IPS DF 19.7 (cell line): Measurements from ENCODE around the gene GSTM4.
A peak's percentile ranks its signal among the peaks of the same experiment; 100 is the strongest.
"Not testable (repeated sequence)": the region's sequence is repeated elsewhere in the genome, so short reads cannot be mapped to it uniquely, and the experiment has no call there.

Experiments
- DNase-seq: peaks from one replicate; pipeline ENCODE4 v3.0.0-alpha.2; 2013; ENCODE audit warnings: low read depth, low spot score

Gene GSTM4

DNA sequence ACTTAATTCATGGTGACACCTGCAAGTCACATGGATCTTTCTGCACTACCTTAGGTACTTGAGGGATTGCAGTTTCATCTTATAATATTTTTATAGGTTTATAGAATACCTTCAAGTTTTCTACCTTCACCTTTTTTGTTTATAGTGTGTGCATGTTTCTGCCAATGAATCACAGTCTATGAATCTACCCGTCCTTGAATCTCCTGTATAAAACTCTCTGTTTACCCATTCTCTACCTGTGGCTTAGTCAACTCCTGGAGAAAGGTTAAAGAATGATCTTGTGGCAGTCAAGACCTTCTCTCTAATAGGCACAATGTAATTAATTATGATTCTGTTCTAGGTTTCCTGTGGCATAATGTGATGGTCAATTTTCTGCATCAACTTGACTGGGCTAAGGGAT is 8.8 kb downstream of the GSTM4 start:
- DNase-seq, result no peak

DNA sequence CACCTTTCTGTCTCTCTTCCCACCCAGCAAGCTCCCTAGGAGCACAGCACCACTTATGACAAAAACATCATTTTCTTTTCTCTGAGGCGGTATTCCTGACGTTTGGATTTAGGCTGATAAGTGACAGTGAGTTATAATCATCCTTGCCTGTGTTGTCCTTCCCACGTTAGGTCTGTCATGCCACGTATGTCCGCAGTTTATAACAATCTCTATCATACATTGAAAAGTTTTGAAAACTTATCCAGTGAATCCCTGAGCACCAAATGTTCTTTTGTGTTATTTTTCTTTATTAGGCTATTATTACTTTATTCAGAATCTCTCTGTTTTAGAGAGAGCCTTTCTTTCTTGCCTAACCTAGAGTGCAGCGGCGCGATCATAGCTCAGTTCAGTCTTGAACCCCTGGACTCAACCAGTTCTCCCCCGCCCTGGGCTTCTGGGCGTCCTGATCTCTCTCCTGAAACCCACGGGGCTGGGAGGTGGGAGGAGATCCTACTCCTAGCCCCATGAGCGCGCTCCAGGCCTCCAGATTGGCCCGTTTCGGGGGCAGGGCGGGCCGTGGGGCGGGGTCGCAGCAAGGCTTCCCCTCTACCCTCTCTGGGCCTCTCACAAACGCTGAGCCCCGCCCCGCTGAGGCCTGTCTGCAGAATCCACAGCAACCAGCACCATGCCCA is 11.7 kb downstream of the GSTM4 start, which contains the start of gene GSTM2:
TSS of gene GSTM2 (plus strand) at position 606 of the 671 bp plus-strand sequence. CDS start at position 665, 59 bp downstream.
- DNase-seq, result peak; percentile 69

DNA sequence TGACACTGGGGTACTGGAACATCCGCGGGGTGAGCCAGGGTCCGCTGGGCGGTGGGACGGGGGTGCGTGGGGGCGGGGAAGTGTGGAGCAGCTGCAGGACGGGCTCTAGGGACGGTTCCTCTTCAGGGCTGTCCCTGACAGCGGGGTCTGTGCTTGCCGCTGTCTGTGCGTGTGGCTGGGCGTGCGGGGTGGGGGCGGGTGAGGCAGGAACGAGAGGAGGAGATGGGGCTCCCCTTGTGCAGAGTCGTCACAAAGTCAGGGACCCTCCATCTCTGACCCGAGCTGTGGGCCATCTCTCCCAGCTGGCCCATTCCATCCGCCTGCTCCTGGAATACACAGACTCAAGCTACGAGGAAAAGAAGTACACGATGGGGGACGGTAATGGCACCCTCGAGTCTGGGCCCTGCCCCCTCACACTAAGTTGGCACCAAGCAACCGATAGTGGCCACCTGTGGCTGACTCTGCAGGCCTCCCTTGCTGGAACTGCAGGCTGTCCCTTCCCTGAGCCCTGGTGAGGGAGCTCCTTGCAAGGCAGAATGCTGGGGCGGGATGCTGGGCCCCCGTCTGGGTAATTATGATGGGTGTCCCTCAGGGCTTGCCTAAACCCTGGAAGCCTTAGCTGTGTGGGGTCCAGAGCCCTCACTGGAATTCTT is 12.3 kb downstream of the GSTM4 start:
- DNase-seq, result no peak

DNA sequence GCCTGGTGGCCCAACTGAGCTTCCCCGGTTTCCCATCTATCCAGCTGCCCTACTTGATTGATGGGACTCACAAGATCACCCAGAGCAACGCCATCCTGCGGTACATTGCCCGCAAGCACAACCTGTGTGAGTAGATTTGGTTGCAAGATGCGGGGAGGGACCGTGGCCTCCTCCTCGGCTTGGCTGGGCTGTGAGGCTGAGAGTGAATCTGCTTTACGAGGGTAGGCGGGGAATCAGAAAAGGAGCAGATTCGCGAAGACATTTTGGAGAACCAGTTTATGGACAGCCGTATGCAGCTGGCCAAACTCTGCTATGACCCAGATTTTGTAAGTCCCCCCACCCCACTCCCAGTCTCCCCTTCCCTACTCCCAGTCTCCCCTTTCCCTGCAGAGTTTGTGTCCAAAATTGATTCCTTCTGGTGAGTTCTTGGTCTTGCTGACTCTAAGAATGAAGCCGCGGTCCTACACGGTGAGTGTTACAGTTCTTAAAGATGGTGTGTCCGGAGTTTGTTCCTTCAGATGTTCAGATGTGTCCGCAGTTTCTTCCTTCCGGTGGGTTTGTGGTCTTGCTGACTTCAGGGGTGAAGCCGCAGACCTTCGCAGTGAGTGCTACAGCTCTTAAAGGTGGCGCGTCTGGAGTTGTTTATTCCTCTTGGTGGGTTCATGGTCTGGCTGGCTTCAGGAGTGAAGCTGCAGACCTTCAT is 13.5 kb downstream of the GSTM4 start:
- DNase-seq, result no peak

DNA sequence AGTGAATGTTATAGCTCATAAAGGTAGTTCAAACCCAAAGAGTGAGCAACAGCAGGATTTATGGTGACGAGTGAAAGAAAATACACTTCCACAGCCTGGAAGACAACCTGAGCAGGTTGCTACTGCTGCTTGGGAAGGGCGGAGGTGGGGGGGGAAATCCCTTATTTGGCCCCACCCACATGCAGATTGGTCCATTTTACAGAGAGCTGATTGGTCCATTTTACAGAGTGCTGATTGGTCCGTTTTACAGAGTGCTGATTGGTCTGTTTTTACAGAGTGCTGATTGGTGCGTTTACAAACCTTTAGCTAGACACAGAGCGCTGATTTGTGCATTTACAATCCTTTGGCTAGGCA is 14.0 kb downstream of the GSTM4 start:
- DNase-seq, result not testable (repeated sequence)

DNA sequence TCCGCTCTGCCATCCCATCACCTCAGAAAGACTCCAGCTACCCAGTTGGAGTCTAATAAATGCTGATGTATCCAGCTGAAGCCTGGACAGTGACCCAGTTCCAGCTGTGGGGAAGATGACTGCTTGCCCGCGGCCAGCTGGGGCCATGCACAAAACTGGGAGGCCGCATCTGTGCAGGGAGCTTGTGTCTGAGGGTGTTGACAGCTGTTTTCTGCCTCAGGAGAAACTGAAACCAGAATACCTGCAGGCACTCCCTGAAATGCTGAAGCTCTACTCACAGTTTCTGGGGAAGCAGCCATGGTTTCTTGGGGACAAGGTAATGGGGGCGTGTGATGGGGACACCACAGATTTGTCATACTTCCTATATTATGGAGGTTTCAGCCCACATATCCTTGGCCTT is 15.2 kb downstream of the GSTM4 start:
- DNase-seq, result no peak

DNA sequence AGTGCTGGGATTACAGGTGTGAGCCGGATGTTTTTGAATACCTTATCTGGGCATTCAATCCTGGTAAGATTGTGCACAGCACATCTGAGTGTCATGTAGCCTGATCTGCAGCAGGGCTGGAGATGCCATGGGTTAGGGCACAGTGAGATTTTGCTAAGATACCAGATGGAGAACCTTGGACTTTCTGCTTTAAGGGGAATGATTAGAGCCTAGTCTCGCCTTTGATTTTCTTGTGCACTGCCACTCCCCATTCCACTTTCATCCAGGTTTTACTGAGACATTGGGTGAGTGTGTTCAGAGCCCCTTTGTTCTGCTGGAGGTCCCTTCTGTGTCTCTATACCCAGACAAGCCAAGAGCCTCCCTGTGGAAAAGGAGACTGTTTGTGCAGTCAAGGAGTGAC is 18.0 kb downstream of the GSTM4 start:
- not testable (repeated sequence) for DNase-seq

DNA sequence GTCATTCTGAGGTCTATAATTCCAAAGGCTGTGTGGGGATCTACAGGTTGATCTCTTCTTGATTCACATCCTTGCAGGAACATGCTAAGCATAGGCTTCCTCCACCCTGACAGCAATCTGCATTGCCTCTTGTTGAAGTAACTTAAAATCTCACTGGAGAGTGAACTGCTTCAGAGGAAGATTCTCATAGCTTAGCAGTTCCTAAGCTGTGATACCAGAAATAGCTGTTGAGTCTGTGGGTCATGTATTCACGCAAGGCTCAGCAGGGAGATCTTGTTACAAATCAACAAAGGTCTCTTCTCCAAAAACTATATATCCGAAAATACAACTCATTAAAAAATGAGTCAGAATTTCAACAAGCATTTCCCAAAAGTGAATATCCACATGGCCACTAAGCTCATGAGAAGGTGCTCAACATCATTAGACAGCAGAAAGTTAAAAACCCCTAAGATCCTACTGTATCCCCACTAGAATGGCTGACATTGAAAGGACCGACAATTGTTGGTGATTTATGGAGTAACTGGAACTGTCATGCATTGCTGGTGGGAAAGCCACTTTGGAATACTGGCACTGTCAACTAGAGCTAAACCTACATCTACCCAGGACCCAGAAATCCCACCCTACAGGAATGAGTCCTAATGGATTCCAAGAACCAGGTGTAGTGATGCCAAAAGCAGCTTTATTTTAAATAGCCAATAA is 20.9 kb downstream of the GSTM4 start:
- not testable (repeated sequence) for DNase-seq

DNA sequence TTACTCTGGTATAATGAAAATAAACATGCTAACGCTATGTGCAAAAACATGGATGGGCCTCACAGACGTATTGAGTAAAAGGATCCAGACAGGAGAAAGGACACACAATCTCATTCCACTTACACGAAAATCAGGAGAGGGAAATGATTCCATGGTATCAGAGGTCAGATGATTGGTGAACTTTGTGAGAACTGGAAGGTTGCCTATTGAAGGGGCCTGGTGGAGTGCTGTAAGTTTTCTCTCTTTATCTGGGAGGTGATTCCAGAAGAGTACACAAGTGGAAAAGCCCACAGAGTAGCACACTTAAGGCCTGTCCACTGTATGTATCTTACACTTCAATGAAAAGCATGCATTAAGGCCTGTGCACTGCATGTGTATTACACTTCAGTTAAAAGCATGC is 21.6 kb downstream of the GSTM4 start:
- DNase-seq, result no peak

DNA sequence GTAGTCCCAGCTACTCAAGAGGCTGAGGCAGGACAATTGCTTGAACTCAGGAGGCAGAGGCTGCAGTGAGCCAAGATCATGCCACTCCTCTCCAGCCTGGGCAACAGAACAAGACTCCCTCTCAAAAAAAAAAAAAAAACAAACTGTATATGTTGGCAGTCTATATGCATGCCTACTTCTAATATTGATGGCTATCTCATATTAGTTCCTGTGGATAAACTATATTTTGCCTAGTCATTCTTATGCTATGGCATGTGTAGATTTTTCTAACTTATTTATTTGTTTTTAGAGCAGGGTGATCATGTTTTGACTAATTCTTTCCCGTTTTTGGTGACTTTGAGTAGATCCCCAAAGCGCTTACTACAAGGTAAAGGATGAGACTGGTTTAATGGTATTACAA is 22.7 kb downstream of the GSTM4 start:
- not testable (repeated sequence) for DNase-seq

DNA sequence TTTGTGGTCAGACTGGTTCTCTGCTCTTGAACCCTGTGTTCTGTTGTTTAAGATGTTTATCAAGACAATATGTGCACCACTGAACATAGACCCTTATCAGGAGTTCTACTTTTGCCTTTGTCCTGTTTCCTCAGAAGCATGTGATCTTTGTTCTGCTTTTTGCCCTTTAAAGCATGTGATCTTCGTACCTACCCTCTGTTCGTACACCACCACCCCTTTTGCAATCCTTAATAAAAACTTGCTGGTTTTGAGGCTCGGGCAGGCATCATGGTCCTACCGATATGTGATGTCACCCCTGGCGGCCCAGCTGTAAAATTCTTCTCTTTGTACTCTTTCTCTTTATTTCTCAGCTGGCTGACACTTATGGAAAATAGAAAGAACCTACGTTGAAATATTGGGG is 28.9 kb downstream of the GSTM4 start:
- not testable (repeated sequence) for DNase-seq

DNA sequence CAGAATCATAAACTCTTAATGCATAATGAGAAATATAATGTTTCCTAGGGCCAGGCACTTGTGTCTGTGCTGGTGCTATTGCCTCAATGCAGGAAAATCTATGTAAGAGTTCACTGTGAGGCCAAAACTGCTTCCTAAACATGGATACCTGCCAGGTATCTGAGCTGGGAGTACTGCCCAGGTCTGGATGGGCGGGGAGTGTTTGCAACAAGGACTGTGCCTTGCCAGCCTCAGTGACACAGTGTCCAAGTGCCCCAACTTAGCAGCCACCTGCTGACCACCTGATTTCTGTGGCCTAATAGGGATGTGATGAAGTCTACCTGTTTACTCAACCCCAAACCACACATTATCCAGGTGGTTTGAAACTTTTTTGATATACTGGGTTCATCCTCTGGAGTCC is 29.5 kb downstream of the GSTM4 start:
- DNase-seq, result not testable (repeated sequence)

DNA sequence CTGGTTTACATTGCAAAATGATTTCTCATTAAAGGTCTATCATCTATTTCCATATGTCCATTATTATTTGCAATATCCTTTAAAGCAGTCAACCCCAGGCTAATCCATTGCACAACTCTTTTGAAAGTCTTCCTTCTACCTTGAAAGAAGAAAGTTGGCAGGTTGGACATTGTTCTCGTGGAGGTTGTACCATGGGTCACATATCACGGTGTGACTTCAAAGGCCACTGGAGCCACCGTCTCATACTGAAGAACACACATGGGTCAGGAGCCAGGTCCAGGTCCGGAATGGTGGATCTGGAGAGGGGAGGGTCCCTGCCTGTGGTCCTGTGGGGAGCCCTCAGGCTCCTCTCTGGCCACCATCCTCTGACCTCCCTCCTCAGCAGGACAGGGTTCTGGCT is 30.0 kb downstream of the GSTM4 start:
- not testable (repeated sequence) for DNase-seq

DNA sequence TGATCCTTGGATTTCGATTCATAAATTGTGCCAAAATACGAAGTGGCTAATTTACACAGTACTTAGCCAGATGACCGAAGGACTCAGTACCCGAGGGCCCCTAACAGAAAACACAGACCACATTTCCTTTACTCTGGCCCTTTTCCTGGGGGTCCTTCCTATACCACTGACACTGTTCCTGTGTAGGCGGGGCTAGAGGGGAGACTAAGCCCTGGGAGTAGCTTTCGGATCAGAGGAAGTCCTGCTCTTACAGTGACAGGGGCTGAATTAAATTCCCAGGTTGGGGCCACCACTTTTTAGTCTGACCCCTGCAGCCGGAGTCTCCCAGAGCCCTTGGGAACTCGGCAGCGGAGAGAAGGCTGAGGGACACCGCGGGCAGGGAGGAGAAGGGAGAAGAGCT is 31.2 kb downstream of the GSTM4 start:
- DNase-seq, result not testable (repeated sequence)

DNA sequence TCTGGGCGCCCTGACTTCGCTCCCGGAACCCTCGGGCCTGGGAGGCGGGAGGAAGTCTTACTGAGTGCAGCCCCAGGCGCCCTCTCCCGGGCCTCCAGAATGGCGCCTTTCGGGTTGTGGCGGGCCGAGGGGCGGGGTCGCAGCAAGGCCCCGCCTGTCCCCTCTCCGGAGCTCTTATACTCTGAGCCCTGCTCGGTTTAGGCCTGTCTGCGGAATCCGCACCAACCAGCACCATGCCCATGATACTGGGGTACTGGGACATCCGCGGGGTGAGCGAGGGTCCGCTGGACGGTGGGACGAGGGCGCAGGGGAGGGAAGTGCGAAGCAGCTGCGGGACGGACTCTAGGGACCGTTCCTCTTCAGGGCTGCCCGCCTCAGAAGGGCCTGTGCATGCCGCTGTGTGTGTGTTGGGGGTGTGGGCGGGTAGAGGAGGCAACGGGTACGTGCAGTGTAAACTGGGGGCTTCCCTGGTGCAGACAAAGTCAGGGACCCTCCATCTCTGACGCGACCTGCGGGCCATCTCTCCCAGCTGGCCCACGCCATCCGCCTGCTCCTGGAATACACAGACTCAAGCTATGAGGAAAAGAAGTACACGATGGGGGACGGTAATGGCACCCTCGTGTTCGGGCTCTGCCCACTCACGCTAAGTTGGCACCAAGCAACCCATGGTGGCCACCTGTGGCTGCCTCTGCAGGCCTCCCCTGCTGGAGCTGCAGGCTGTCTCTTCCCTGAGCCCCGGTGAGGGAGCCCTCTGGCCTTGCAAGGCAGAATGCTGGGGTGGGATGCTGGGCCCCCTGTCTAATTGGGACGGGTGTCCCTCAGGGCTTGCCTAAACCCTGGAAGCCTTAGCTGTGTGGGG is 32.0 kb downstream of the GSTM4 start, which contains the start of gene GSTM1:
TSS of gene GSTM1 (plus strand) at position 177 of the 859 bp plus-strand sequence. CDS start at position 234, 57 bp downstream.
- DNase-seq, result no peak

DNA sequence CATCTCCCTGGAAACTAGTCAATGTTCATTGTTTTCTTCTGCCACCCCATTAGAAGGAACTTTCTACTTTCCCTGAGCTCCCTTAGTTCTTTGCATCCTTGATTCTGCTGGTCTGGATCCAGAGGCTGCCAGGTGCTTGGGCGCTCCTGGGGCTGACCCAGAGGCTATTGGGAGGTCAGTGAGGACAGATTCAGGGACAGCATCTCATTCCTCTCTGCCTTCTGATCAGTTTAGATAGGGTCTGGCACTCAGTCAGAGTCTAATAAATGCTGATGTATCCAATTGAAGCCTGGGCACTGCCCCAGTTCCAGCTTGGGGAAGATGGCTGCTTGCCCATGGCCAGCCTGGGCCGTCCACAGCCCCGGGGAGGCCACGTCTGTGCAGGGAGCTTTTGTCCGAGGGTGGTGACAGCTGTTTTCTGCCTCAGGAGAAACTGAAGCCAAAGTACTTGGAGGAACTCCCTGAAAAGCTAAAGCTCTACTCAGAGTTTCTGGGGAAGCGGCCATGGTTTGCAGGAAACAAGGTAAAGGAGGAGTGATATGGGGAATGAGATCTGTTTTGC is 34.0 kb downstream of the GSTM4 start:
- DNase-seq, result no peak

DNA sequence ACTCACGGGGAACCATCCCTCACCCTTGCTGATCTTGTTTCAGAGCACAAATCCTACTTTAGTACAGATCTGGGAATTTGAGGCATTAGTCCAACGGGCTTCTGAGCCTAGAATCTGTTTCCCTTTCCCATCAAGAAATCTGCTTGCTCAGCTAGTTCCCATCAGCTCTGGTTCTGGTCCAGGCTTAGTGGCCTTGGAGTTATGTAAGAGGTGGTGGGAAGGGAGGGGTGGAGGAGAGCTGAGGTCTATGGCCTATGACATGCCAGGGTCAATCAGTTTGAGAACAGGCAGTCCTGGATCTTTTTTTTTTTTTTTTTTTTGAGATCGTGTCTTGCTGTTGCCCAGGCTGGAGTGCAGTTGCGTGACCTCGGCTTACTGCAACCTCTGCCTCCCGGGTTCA is 35.9 kb downstream of the GSTM4 start:
- no peak for DNase-seq

DNA sequence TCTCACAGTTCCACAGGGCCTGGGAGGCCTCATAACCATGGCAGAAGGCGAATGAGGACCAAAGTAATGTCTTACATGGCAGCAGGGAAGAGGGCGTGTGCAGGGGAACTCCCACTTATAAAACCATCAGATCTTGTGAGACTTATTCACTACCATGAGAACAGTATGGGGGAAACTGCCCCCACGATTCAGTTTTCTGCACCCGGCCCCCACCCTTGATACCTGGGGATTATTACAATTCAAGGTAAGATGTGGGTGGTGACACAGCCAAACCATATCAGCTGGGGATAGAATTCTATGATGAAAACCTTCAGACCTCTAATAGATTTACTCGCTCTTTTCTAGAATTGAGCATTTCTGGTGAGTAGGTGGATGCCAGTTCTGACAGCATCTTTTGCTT is 38.5 kb downstream of the GSTM4 start:
- DNase-seq, result not testable (repeated sequence)

DNA sequence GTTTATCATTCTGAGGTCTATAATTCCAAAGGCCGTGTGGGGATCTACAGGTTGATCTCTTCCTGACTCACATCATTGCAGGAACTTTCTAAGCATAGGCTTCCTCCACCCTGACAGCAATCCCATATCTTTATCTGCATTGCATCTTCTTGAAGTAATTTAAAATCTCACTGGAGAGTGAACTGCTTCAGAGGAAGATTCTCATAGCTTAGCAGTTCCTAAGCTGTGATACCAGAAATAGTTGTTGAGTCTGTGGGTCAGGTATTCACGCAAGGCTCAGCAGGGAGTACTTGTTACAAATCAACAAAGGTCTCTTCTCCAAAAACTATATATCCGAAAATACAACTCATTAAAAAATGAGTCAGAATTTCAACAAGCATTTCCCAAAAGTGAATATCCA is 39.2 kb downstream of the GSTM4 start:
- not testable (repeated sequence) for DNase-seq

DNA sequence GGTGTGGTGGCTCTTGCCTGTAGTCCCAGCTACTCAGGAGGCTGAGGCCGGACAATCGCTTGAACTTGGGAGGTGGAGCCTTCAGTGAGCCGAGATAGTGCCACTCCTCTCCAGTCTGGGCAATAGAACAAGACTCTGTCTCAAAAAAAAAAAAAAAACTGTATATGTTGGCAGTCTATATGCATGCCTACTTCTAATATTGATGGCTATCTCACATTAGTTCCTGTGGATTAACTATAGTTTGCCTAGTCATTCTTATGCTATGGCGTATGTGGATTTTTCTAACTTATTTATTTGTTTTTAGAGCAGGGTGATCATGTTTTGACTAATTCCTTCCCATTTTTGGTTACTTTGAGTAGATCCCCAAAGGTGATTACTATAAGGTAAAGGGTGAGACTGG is 41.2 kb downstream of the GSTM4 start:
- no peak for DNase-seq

DNA sequence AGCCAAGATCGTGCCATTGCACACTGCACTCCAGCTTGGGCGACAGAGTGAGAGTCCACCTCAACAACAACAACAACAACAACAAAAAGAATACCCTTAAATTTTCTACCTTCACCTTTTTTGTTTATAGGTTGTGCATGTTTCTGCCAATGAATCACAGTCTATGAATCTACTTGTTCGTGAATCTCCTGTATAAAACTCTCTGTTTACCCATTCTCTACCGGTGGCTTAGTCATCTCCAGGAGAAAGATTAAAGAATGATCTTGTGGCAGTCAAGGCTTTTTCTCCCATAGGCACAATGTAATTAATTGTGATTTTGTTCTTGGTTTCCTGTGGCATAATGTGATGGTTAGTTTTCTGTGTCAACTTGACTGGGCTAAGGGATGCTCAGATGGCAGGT is 42.0 kb downstream of the GSTM4 start:
- not testable (repeated sequence) for DNase-seq
